K562 (cell line): ENCODE data around the gene SLC7A14. TPM values are rescaled to one million over a fixed set of nuclear protein-coding genes. Genes with fewer than 3 reads are reported as not detected.

Experiments used
- ATAC-seq: fragments of 200-7000 bp; cut with Tn5 transposase; 3 replicates; pipeline ENCODE4 v1.9.1; 2020; ENCODE audit warnings: moderate library complexity
- BruUV-seq: library from RNA; stranded (reverse); fragments of 400-500 nt; replicated peaks from 2 replicates; lab custom pipeline; 2021; lab: Mats Ljungman, UMichigan
- CTCF ChIA-PET: fragments of 300-600 bp; formaldehyde crosslinking; extraction: SDS; loops from one replicate; lab custom pipeline; 2021; ENCODE audit warnings: low intra/inter-chr PET ratio; lab: Yijun Ruan, JAX
- POLR2A ChIA-PET: fragments of 300-600, 350-650 bp; sonication (Branson Sonifier 250); formaldehyde crosslinking; extraction: SDS; loops from one replicate; lab custom pipeline; 2021; ENCODE audit warnings: antibody characterized with exemption, inconsistent platforms; lab: Yijun Ruan, JAX
- DNase-seq, 4 experiments: peaks; one replicate each; pipeline versions ENCODE4 v3.0.0 to v3.0.0-alpha.2; 2011 to 2018; ENCODE audit warnings: low spot score in 3 of 4, mixed read lengths in 3 of 4; ENCODE audit errors: extremely low read depth in 1 of 4
- FAIRE-seq: peaks from 2 replicates; lab custom pipeline; 2011; peaks lifted over from hg19 to GRCh38; lab: Jason Lieb, UNC
- H2AFZ ChIP-seq: 2 replicates; pipeline ENCODE4 v1.6.0; 2011; ENCODE audit warnings: low read depth, low read length, control low read depth, inconsistent platforms
- H3K27ac ChIP-seq: fragments of 200-600 bp; 3 replicates; pipeline ENCODE4 v1.8.0; 2011; ENCODE audit warnings: low read depth, mild to moderate bottlenecking, control low read depth, inconsistent platforms, low read length, moderate library complexity, mixed read lengths; ENCODE audit errors: extremely low read depth
- H3K27me3 ChIP-seq, 2 experiments: fragments of 300-600 bp in 1 of 2; 2 replicates in 1 of 2; 3 replicates in 1 of 2; pipeline versions ENCODE4 v1.6.0 to v1.8.0; 2011; ENCODE audit warnings: inconsistent platforms in 2 of 2, low read length in 2 of 2, mild to moderate bottlenecking in 1 of 2, mixed read lengths in 1 of 2, moderate library complexity in 1 of 2; ENCODE audit not compliant: control insufficient read depth in 2 of 2, insufficient read depth in 2 of 2
- H3K36me3 ChIP-seq: fragments of 300-600 bp; 3 replicates; pipeline ENCODE4 v1.8.0; 2011; ENCODE audit warnings: mild to moderate bottlenecking, low read length, inconsistent platforms; ENCODE audit not compliant: control insufficient read depth, insufficient read depth
- H3K4me1 ChIP-seq, 2 experiments: fragments of 200-600 bp in 1 of 2; replicated peaks in 1 of 2; 2 replicates in 1 of 2; 3 replicates in 1 of 2; pipeline versions ENCODE4 v1.5.1 to v1.8.0; 2011; ENCODE audit warnings: inconsistent platforms in 2 of 2, low read length in 2 of 2, mild to moderate bottlenecking in 1 of 2, mixed read lengths in 1 of 2, moderate library complexity in 1 of 2; ENCODE audit not compliant: control insufficient read depth in 2 of 2, insufficient read depth in 2 of 2
- H3K4me2 ChIP-seq: 2 replicates; pipeline ENCODE4 v1.6.1; 2011; ENCODE audit warnings: low read length, control low read depth, inconsistent platforms, mixed read lengths; ENCODE audit not compliant: insufficient read depth
- H3K4me3 ChIP-seq: fragments of 200-600 bp; sonication (generic), shearing (Covaris generic); 2 replicates; pipeline ENCODE4 v1.5.1; 2016; ENCODE audit warnings: control low read depth, inconsistent platforms
- H3K79me2 ChIP-seq: fragments of 200-600 bp; 3 replicates; pipeline ENCODE4 v1.8.0; 2011; ENCODE audit warnings: low read length, inconsistent platforms; ENCODE audit not compliant: control insufficient read depth, insufficient read depth
- H3K9ac ChIP-seq, 2 experiments: 2 replicates each; pipeline versions ENCODE4 v1.6.0 to v1.6.1; 2011; ENCODE audit warnings: low read depth in 2 of 2, low read length in 2 of 2, control low read depth in 1 of 2, inconsistent platforms in 1 of 2, mild to moderate bottlenecking in 1 of 2, mixed read lengths in 1 of 2; ENCODE audit not compliant: insufficient read depth in 1 of 2
- H3K9me1 ChIP-seq: one replicate; pipeline ENCODE4 v1.6.0; 2011; ENCODE audit warnings: inconsistent platforms, mild to moderate bottlenecking, low read length, moderate library complexity; ENCODE audit not compliant: control insufficient read depth, insufficient read depth
- H3K9me3 ChIP-seq: replicated peaks from 2 replicates; pipeline ENCODE4 v1.5.1; 2011; ENCODE audit warnings: low read depth, low read length, inconsistent platforms; ENCODE audit not compliant: control insufficient read depth, insufficient read depth
- H4K20me1 ChIP-seq: replicated peaks from 2 replicates; pipeline ENCODE4 v1.6.1; 2011; ENCODE audit warnings: low read length, inconsistent platforms, mixed read lengths; ENCODE audit not compliant: control insufficient read depth, insufficient read depth
- HMG20A ChIP-seq: fragments of 450-650 bp; formaldehyde crosslinking; conservative IDR thresholded peaks from 2 replicates; pipeline ENCODE4 v1.4.0; 2020; ENCODE audit warnings: mild to moderate bottlenecking, mixed read lengths
- PTTG1 ChIP-seq: fragments of 450-650 bp; IDR thresholded peaks from 2 replicates; pipeline ENCODE4 v1.6.1; 2016; ENCODE audit warnings: low read depth, mild to moderate bottlenecking, missing genetic modification characterization, missing compliant biosample characterization
- SLC30A9 ChIP-seq: fragments of 250-450 bp; sonication (Bioruptor Pico); IDR thresholded peaks from 2 replicates; pipeline ENCODE4 v1.8.0; 2022; ENCODE audit warnings: mild to moderate bottlenecking, moderate library complexity
- ZHX1 ChIP-seq: fragments of 150-350 bp; conservative IDR thresholded peaks from 2 replicates; pipeline ENCODE4 v1.6.1; 2014; ENCODE audit warnings: low read length
- WGBS: fragments of 100-300 bp; shearing (Covaris generic); methylation state at CpG from one replicate; pipeline ENCODE4 v1.1.6; 2016; ENCODE audit warnings: low coverage, mixed read lengths; ENCODE audit not compliant: insufficient coverage; ENCODE audit errors: missing lambda C conversion rate; 5-methylcytosine and 5-hydroxymethylcytosine counted together
- in situ Hi-C: fragments of 300-500 bp; cut with MboI; formaldehyde crosslinking; loops from 4 replicates; pipeline ENCODE4 v1.15.0; 2018; ENCODE audit warnings: inconsistent platforms, mixed read lengths
- intact Hi-C: fragments of 100-400 bp; cut with micrococcal nuclease; formaldehyde crosslinking; loops from 2 replicates; pipeline ENCODE4 v1.14.2; 2022
- polyA plus RNA-seq, 8 experiments: library from polyadenylated mRNA; depleted of rRNA in 4 of 8; stranded (reverse) in 5 of 8; unstranded in 3 of 8; fragments of >200 nt; fragmentation: Nextera tagmentation in 2 of 8; fragmentation: Illumina TruSeq in 1 of 8; extraction: Ambion mirVana in 2 of 8; extraction: Trizol in 1 of 8; gene quantifications; 2 replicates each; pipeline versions ENCODE4 v1.2.1 to v1.2.3, GENCODE V29; 2011 to 2014; ENCODE audit warnings: inconsistent platforms in 1 of 8, missing spikeins in 1 of 8
- total RNA-seq, 7 experiments: library from RNA; depleted of rRNA in 6 of 7; stranded (reverse); fragments of >200 nt in 6 of 7; fragmentation: Illumina TruSeq in 2 of 7; extraction: Trizol in 2 of 7; gene quantifications; 2 replicates each; pipeline versions ENCODE4 v1.2.1 to v1.2.3, GENCODE V29; 2011 to 2021; ENCODE audit warnings: low replicate concordance in 1 of 7

SLC7A14 gene
- total and polyA plus RNA-seq, 9 of the 15 experiments (the other 6 are each of a cell fraction or from before 2014, with no cell fraction given), result not detected

- no peak overlapping the region for H3K4me3 ChIP-seq
- H4K20me1 ChIP-seq, result no peaks in the 10 kb centered on the region
- BruUV-seq, result no TSS peak
- no peak for ATAC-seq
- H3K36me3 ChIP-seq, result no peaks in the 10 kb centered on the region
- H3K9me1 ChIP-seq, result no peaks in the 10 kb centered on the region
- intact Hi-C loops (no loop called here), in situ Hi-C loops (no loop called here)
- peaks cover 15 to 21% of the 10 kb centered on the region in 2 experiments; a peak in 4 of 5 replicates for H3K27me3 ChIP-seq
- ChIA-PET POLR2A (interaction anchor here (0.6 to 1.8 kb wide), 3 partner anchors 9 to 570 kb away, joined by 4 read pairs; no protein-coding TSS in a partner anchor), CTCF (no interaction called here)
- no peak for DNase-seq
- no peak for TF ChIP-seq ZHX1
- no peak for TF ChIP-seq PTTG1 (tag)
- TF ChIP-seq SLC30A9, result no peak
- TF ChIP-seq HMG20A (CRISPR knock-in tag), result no peak
- H3K4me2 ChIP-seq, result no peak overlapping the region
- no peaks in the 10 kb centered on the region for H3K9me3 ChIP-seq
- H3K4me1 ChIP-seq, result no peaks in the 10 kb centered on the region
- H3K79me2 ChIP-seq, result no peaks in the 10 kb centered on the region
- no peak for FAIRE-seq
- no peak overlapping the region for H3K9ac ChIP-seq
- 14% methylated on average over 5 of the region's 5 CpGs for WGBS
- H3K27ac ChIP-seq, result no peak overlapping the region
- H2AFZ ChIP-seq, result no peak overlapping the region
Observed at GRCh38 chr3:170469151-170470062, 116.5 kb downstream of the SLC7A14 start.
